NCI-H526 (cell line): ENCODE measurements around the gene PODN.

Experiments used
- DNase-seq, 2 experiments: peaks; one replicate each; lab custom pipeline; 2025; lab: John Stamatoyannopoulos, UW

Gene PODN

GRCh38 chr1:53074313-53075154 lies 12.5 kb downstream of the PODN start:
- DNase-seq, result no peak

DNA sequence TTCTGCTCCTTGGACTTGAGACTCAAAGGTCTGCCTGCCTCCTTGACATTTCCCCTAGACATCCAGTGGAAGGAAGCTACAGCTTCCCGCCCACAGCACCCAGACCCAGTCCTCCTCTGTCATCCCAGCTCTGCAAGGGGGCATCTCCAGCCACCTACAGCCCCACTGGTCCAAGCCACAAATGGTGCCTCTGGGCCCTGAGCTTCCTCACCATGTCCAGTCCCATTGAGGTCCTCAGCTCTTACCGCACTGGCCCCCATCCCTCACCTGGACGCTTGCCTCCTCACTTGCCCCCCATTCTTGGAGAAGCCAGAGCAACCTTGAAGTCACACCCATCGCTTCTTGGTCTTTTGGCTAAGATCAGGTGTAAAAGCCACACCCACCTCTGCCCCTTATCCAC lies 13.2 kb downstream of the PODN start:
- DNase-seq, result no peak

GRCh38 chr1:53075761-53076163 lies 13.7 kb downstream of the PODN start:
- DNase-seq, result no peak

- DNase-seq, result no peak
Observed at GRCh38 chr1:53076165-53076564, 14.2 kb downstream of the PODN start.

DNA sequence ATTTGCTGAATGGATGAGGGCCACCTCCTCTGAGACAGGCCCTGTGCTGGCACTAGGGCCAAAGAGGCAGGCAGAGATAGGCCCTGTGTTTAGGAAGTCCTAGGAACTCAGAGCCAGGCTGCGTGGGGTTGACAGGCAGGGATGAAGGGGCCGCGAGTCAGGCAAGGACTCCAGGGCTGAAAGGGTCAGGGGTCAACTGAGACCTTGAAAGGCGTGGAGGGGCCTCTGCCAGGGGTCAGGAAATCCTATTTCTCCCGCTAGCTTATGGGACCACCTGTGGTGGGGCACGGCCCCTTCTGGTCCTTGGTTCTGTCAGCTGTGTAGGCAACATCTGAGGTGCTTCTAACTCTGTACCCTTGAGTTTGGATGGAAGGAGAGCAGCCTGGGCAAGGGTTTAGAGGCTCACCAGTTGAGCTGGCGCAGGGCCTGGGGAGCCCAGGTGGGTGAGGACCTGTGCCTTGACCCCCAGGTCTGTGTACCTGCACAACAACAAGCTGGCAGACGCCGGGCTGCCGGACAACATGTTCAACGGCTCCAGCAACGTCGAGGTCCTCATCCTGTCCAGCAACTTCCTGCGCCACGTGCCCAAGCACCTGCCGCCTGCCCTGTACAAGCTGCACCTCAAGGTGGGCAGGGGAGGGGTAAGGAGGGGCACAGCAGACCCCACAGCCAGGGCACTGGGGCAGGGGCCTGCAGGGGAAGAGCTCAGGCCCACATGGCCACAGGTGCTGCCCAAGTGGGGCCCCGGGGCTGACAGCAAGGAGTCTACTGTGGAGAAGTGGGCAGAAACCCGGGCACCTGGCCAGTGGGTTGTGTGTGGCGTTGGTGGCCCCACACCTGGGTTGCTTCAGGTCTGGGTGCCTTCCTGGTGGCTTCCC lies 14.9 kb downstream of the PODN start:
- no peak for DNase-seq

DNA sequence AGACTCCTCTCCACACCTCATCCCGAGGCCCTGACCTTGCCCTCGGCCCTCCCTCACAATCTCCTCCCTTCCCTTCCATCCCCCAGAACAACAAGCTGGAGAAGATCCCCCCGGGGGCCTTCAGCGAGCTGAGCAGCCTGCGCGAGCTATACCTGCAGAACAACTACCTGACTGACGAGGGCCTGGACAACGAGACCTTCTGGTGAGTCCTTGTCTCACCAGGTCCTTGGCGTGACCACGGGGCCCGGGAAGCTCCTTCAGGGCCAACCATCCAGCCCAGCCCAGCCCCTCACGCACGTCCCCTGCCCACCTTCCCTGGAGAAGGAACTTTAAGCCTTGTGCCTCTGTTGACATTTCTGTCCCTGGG lies 15.6 kb downstream of the PODN start:
- no peak for DNase-seq

GRCh38 chr1:53078333-53079101 lies 16.5 kb downstream of the PODN start:
- no peak for DNase-seq

GRCh38 chr1:53079251-53079650 lies 17.2 kb downstream of the PODN start:
- DNase-seq, result no peak

DNA sequence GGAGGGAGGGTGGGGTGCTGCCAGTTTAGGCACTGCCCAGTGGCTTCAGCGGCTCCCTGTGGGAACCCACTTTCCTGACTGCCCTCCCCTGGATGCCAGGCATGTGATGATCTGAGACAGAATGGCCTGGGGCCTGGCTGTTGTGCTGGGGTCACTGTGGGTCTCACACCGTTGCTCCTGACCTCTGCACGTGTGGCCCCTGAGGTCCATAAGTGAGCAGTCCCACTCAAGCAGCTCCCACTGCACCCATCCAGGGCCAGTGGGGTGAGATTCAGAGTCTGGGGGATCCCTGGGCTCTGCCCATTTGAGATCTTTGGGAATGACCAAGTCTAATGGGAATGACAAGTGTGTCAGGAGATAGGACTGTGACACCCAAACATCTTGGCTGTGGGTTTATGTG lies 18.0 kb downstream of the PODN start:
- no peak for DNase-seq

DNA sequence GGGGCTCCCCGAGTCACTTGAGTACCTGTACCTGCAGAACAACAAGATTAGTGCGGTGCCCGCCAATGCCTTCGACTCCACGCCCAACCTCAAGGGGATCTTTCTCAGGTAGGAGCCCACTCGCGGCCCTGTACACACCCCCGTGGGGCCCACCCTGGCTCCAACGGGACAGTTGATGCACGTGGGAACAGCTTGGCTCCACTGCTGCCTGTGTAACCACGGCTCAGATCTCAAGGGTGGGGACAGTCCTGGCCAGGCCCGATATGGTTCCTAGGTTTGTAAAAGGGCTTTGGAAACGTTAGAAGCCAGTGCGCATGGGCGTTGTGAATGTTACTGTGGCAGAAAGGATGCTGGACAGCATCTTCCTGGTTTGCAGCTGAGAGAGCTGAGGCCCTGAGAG lies 18.8 kb downstream of the PODN start:
- DNase-seq, result no peak

- DNase-seq, result no peak
Observed at GRCh38 chr1:53081384-53082066, 19.5 kb downstream of the PODN start.

- DNase-seq, result no peak
Observed at GRCh38 chr1:53082826-53083455, 20.9 kb downstream of the PODN start.

DNA sequence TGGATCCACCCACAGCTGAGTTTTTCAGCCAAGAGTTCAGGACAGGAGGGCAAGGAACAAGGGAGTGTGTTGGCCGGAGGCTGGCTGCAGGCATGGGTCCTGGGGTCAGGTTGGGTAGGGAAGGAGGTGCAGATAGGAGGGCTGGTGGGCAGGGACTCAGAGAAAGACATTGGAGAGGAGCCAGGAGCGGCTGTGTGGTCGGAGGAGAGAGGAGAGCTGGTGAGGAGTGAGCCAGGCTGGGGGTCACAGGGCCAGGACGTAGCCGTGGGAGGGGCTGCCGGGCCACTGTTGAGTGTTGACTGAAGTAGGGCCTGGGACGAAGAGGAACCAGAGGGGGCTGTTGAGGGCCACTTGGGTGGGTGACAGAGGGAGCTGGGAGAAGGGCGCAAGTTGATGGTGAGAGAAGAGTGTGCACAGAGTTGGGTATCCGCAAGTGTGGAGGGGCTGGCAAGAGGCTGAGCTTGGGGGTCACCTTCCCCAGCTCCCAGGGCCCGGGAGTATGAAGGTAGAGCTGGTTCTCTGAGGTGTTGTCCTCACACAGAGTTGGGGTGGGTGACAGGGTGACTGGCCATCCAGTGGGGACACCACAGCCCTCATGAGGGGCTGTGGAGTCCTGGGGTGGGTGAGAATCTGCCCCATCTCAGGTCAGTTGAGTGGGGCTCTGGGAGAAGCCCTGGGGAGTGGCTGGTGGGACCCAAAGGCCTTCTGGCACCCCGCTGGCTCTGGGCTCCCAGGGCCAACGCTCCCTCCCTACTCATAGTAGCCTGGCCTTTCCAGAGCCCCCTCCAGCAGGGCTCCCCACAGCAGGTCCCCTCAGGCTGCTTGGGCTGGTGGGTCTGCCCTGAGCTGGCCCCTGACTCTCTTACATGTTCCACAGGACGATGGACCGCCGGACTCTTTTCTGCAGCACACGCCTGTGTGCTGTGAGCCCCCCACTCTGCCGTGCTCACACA lies 21.9 kb downstream of the PODN start:
- no peak for DNase-seq

GRCh38 chr1:53084589-53084971 lies 22.6 kb downstream of the PODN start:
- DNase-seq, result no peak

DNA sequence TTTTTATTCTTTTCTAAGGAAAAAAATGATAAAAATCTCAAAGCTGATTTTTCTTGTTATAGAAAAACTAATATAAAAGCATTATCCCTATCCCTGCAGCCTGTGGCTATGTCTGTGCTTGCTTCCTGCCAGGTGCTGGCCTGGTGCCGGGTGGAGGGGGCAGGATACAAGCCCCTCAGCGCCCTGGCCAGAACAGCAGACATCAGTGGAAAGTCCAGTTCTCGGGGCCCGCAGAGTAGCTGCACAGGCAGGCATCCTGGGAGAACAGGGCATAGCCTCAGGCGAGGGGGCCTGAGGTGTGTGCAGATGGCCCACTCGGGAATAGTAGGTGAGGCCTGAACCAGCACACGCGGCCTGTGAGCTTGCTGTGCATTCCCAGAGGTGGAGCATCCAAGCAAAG lies 23.4 kb downstream of the PODN start:
- DNase-seq, result no peak

DNA sequence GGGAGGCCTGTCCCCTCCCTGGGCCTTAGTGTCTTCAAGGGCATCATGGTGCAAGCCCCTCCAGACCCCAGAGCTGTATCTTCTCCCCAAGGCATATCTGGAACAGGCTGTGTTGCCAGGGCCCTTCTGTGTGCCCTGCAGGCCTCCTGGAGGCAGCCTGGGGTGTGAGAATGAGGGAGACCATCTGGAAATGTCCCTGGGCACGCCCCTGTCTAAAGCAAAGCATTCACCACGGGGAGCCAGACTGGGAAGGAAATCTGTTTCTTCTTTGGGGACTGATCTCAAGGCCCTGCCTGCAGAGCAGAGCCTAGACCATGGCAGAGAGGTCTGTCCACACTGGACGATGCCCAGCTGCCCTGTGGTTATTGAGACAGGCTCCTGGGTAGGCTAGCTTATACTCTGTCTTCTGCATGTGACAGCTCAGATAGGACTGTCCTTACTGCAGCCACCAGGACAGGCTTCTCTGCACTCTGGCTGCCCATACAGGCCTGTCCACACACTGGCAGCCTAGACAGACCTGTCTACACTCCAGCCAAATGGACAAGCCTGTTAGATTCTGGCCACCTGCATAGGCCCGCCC lies 24.6 kb downstream of the PODN start:
- no peak for DNase-seq

DNA sequence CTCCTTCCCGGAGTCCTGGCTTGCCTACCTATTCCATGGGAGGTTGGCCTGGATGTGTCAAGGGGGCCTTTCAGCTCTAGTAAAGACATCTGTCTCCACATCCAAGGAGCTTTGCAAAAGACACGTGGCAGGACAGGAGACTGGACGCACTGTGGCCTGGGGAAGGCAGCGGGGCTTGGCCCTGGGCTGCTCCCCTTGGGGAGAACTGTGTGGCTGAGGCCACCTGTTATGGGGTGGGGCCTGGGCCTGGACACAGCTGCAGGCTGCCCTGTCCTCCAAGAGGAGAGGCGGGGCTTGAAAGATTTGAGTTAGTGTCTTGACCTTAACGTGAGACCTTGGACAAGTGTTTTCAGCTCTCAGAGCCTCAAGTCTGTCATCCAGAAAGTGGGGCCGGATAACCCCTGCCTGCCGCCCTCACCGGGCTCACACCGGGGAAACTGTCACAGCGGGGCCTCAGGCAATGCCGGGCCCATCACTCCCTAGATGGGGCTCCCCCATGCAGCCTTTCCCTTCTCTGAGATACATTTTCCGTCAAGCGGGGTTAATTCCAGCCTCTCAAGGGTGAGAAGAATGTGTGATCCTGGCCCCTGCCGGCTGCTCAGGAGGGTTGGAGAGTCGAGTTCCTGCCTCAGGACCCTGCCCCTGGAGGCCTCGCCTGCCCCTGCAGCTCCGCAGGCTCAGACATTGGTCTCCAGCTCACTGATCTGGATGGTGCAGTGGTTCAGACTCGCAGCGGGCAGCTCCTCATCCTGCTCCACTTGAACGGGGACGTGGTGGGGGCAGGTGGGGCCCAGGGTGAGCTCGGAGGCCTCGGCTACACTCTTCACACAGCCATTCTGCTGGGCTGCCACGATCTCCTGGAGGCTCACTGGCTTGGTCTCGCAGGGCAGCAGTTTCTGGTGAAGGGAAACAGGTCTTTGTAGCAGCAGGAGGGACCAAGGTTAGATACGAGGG lies 25.6 kb downstream of the PODN start:
- DNase-seq, result no peak

DNA sequence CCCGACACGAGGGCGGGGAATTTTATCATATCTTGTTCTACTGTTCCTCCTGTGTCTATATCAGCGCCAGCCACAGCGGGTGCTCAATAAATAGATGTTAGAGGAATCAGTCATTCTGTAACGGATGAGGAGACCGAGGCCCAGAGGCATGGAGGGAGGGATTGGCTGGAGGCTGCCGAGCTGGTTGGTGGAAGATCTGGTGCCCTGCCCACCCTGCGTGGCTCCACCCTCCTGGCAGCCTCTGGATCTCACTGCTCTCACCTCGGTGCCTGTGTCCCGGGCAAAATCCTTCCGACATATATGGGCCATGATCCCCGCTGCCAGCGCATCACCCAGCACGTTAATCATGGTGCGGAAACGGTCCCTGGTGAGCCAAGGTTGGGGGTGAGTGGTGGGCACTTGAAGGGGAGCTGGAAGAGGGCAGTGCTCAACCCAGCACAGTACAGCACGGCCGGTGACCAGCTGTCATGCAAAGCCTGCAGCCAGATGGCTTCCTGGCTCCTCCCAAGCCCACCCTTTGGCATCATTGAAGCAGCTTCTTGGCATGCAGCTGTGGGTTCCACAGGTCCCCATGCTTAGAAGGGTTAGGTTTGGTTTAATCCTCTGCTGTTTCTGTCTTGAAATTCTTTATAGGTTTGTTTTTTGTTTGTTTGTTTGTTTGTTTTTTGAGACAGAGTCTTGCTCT lies 26.7 kb downstream of the PODN start:
- no peak for DNase-seq
